ENCODE results near the gene PDPN. TPM values are rescaled to one million over a fixed set of nuclear protein-coding genes. Genes with fewer than 3 reads are reported as not detected.
A peak's percentile ranks its signal among the peaks of the same experiment; 100 is the strongest.

Gene PDPN
- total and polyA plus RNA-seq, 4 donors = 10.6 to 71.2 (median 44.1) TPM

DNA sequence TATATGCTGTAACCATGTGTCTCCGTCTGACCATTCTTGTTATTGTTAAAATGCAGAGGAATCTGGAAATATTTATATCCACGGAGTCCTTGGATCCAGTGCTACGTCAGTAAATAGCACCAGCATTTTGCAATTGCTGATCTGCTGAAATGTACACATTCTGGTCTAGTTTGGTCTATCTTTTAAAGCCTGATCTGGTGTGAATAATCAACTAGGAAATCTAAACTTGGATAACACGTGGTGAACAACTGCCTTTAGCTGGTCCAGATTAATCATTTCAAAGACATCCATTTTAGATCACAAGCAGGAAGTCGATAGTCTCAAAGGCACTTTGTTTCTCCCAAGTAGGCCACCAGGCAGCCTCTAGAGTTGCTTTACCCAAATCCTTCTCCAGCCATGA, 32.6 kb downstream of the PDPN start:
- Histone ChIP-seq H3K27me3 (ENCODE audit: control insufficient read depth in 3 of 3, insufficient read depth in 3 of 3, low read length in 2 of 3) (no peaks in the 10 kb centered on the region), H3K9me3 (ENCODE audit: control insufficient read depth in 4 of 4, insufficient read depth in 3 of 4, low read length in 3 of 4) (peaks cover 0 to 3% (median 0%) of the 10 kb centered on the region in 4 donors), H3K4me3 (no peak overlapping the region), H3K27ac (ENCODE audit: low read depth in 1 of 2, low read length in 1 of 2) (no peak overlapping the region), H3K9ac (ENCODE audit: insufficient read depth in 1 of 2, low read length in 2 of 2) (no peak overlapping the region), H3K4me1 (ENCODE audit: control insufficient read depth in 5 of 5, insufficient read depth in 5 of 5, low read length in 5 of 5) (peaks cover 0 to 3% (median 0%) of the 10 kb centered on the region in 5 donors), H3K36me3 (ENCODE audit: control insufficient read depth in 4 of 4, insufficient read depth in 4 of 4, low read length in 4 of 4) (peaks cover 0 to 12% (median 3%) of the 10 kb centered on the region in 4 donors)
- DNase-seq (peak in 2 of 3 donors; percentile 38 to 46), ATAC-seq (ENCODE audit: insufficient read depth, low FRiP score) (no peak)
- TF ChIP-seq, protein P1, sequence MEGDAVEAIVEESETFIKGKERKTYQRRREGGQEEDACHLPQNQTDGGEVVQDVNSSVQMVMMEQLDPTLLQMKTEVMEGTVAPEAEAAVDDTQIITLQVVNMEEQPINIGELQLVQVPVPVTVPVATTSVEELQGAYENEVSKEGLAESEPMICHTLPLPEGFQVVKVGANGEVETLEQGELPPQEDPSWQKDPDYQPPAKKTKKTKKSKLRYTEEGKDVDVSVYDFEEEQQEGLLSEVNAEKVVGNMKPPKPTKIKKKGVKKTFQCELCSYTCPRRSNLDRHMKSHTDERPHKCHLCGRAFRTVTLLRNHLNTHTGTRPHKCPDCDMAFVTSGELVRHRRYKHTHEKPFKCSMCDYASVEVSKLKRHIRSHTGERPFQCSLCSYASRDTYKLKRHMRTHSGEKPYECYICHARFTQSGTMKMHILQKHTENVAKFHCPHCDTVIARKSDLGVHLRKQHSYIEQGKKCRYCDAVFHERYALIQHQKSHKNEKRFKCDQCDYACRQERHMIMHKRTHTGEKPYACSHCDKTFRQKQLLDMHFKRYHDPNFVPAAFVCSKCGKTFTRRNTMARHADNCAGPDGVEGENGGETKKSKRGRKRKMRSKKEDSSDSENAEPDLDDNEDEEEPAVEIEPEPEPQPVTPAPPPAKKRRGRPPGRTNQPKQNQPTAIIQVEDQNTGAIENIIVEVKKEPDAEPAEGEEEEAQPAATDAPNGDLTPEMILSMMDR (IDR thresholded peaks at IDR 0.05; ENCODE audit: control extremely low read depth, extremely low read depth) = no peak
- WGBS, 2 donors = 67 to 79% methylated on average over 5 of the region's 5 CpGs

DNA sequence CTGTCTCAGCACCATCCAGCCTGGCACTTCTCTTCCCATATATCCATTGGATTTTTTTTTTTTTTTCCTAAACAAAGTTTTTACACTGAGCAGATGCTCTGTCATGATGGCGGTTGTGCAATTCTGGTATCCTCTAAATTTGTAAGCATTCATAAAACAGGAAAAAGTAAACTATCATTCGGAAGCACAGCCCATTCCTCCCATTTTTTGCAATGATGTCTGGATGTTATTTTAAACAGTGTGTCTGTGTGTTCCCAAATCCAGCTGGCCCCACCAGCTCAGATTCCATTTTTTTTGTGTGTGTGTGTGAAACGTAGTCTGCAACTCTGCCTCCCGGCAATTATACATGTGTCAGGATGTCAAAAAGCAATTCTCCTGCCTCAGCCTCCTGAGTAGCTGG, 33.5 kb downstream of the PDPN start:
- Histone ChIP-seq H3K27me3 (ENCODE audit: control insufficient read depth in 3 of 3, insufficient read depth in 3 of 3, low read length in 2 of 3) (no peaks in the 10 kb centered on the region), H3K27ac (ENCODE audit: low read depth in 1 of 2, low read length in 1 of 2) (no peak overlapping the region), H3K4me1 (ENCODE audit: control insufficient read depth in 5 of 5, insufficient read depth in 5 of 5, low read length in 5 of 5) (peaks cover 0 to 3% (median 0%) of the 10 kb centered on the region in 5 donors), H3K9me3 (ENCODE audit: control insufficient read depth in 4 of 4, insufficient read depth in 3 of 4, low read length in 3 of 4) (peaks cover 0 to 3% (median 0%) of the 10 kb centered on the region in 4 donors), H3K36me3 (ENCODE audit: control insufficient read depth in 4 of 4, insufficient read depth in 4 of 4, low read length in 4 of 4) (peaks cover 0 to 10% (median 3%) of the 10 kb centered on the region in 4 donors), H3K9ac (ENCODE audit: insufficient read depth in 1 of 2, low read length in 2 of 2) (no peak overlapping the region), H3K4me3 (no peak overlapping the region)
- no peak for ATAC-seq (ENCODE audit: insufficient read depth, low FRiP score)
- 70 to 82% methylated on average over 4 of the region's 4 CpGs for WGBS, 2 donors
- peak; percentile 38 to 75 (median 62) for DNase-seq
- TF ChIP-seq, protein P1 (IDR thresholded peaks at IDR 0.05; ENCODE audit: control extremely low read depth, extremely low read depth) = no peak

DNA sequence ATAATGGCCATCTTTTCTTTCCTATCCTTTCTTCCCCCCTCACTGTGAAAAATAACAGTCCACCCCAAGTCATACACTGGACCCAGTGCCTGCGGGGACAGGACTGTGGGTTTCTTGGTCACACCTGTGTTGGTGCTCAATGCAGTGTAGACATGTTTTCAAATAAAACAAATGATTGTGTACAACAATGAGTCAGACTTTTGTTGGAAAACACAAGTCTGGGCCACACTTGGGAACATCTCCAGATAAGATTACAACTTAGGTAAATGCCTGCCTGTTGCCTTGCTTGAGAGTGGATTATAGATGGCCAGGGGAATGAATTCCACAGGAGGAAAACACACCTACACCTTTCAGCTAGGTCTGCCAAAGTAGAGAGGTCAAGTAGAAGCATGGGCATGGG, 34.1 kb downstream of the PDPN start:
- peaks cover 0 to 10% (median 3%) of the 10 kb centered on the region in 4 donors for H3K36me3 ChIP-seq (ENCODE audit: control insufficient read depth in 4 of 4, insufficient read depth in 4 of 4, low read length in 4 of 4)
- H3K27me3 ChIP-seq (ENCODE audit: control insufficient read depth in 3 of 3, insufficient read depth in 3 of 3, low read length in 2 of 3) = no peaks in the 10 kb centered on the region
- no peak overlapping the region for H3K27ac ChIP-seq (ENCODE audit: low read depth in 1 of 2, low read length in 1 of 2)
- TF ChIP-seq, protein P1 (IDR thresholded peaks at IDR 0.05; ENCODE audit: control extremely low read depth, extremely low read depth) = no peak
- no peak overlapping the region for H3K4me3 ChIP-seq
- ATAC-seq (ENCODE audit: insufficient read depth, low FRiP score) (no peak), DNase-seq (no peak)
- peaks cover 0 to 3% (median 0%) of the 10 kb centered on the region in 5 donors for H3K4me1 ChIP-seq (ENCODE audit: control insufficient read depth in 5 of 5, insufficient read depth in 5 of 5, low read length in 5 of 5)
- H3K9ac ChIP-seq (ENCODE audit: insufficient read depth in 1 of 2, low read length in 2 of 2) = no peak overlapping the region
- peaks cover 0 to 3% (median 0%) of the 10 kb centered on the region in 4 donors for H3K9me3 ChIP-seq (ENCODE audit: control insufficient read depth in 4 of 4, insufficient read depth in 3 of 4, low read length in 3 of 4)
- 90 to 91% methylated on average over 1 of the region's 1 CpG for WGBS, 2 donors

DNA sequence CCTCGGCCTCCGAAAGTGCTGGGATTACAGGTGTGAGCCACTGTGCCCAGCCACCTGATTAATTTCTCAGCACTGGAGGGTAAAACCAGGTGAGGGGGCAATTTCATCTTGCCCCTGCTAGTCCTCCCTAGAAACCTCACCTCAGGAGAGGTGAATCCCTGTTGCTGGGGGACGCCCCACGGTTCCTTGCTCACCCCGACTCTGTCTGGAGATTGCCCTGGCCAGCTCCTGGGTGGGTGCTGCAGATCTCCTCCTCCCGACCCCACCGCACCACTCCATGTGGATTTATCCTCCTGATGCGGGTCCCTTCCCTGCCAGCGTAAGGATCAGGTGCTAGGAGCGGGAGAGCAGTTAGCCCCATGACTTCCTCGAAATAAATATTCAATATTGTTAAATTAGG, 34.9 kb downstream of the PDPN start:
- TF ChIP-seq, protein P1 (IDR thresholded peaks at IDR 0.05; ENCODE audit: control extremely low read depth, extremely low read depth) = no peak
- Histone ChIP-seq H3K4me3 (no peak overlapping the region), H3K27ac (ENCODE audit: low read depth in 1 of 2, low read length in 1 of 2) (no peak overlapping the region)

More for the DNA sequence above, 34.9 kb downstream of the PDPN start:
- ATAC-seq (ENCODE audit: insufficient read depth, low FRiP score) (no peak), DNase-seq (no peak)
- H3K36me3 ChIP-seq (ENCODE audit: control insufficient read depth in 4 of 4, insufficient read depth in 4 of 4, low read length in 4 of 4) = peaks cover 0 to 10% (median 3%) of the 10 kb centered on the region in 4 donors
- 92 to 94% methylated on average over 11 of the region's 11 CpGs for WGBS, 2 donors
- H3K9me3 ChIP-seq (ENCODE audit: control insufficient read depth in 4 of 4, insufficient read depth in 3 of 4, low read length in 3 of 4) = peaks cover 0 to 3% (median 0%) of the 10 kb centered on the region in 4 donors
- H3K4me1 ChIP-seq (ENCODE audit: control insufficient read depth in 5 of 5, insufficient read depth in 5 of 5, low read length in 5 of 5) = peaks cover 0 to 3% (median 0%) of the 10 kb centered on the region in 5 donors
- H3K27me3 ChIP-seq (ENCODE audit: control insufficient read depth in 3 of 3, insufficient read depth in 3 of 3, low read length in 2 of 3) = no peaks in the 10 kb centered on the region
- H3K9ac ChIP-seq (ENCODE audit: insufficient read depth in 1 of 2, low read length in 2 of 2) = no peak overlapping the region

Data from lung (tissue), 12 donors.